LHCN-M2 (cell line): Measurements from ENCODE around the gene SECISBP2L. TPM values are rescaled to one million over a fixed set of nuclear protein-coding genes. Genes with fewer than 3 reads are reported as not detected.

Experiments used
- DNase-seq: peaks from one replicate; pipeline ENCODE4 v3.0.0-alpha.2; 2012; ENCODE audit warnings: low read depth
- total RNA-seq: library from RNA; depleted of rRNA; stranded (reverse); fragments of >200 nt; gene quantifications from 2 replicates; pipeline ENCODE4 v1.2.3, GENCODE V29; 2014

Gene SECISBP2L
- total RNA-seq, 1 experiment from 2014 or later = 30.3 TPM

DNA sequence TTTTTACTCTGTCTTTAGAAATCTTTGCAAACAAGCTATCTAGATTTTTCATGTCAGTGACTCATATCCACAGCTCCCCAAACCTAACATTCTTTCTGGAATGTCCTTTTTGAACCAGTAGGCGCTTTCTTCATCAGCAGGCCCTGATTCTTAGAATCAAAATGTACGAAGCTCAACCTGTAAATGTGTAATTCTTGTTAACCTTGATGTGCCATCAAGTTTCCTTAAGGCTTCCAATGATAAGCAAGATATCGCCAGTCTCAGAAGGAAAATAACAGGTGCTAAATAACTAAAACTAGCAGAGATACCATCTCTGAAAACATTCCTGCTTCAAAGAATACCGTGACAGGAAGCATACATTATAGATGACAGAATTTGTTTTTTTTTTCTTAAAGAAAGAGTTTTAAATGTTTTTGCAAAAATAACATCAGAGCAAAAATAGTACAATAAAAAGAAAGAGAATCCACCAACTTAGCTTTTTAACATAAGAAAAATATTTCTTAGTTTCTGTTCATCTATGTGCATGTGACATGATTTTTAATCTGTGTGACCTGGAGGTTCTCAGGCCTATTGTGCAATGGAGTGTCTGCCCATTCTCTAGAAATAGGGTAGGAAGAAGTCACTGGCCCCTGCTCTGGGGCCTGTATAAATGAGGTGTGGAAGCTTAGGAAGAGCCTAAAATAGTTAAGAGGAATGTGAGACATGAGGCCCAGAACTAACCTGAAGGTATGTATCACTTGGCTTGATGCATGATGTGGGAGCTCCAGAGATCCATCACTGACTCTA, 14.7 kb upstream of the SECISBP2L start:
- peak; percentile 62 for DNase-seq

- DNase-seq = no peak
These were observed 13.2 kb upstream of the SECISBP2L start for GRCh38 chr15:49059491-49059890.

GRCh38 chr15:49058559-49058958, 12.3 kb upstream of the SECISBP2L start:
- no peak for DNase-seq

DNA sequence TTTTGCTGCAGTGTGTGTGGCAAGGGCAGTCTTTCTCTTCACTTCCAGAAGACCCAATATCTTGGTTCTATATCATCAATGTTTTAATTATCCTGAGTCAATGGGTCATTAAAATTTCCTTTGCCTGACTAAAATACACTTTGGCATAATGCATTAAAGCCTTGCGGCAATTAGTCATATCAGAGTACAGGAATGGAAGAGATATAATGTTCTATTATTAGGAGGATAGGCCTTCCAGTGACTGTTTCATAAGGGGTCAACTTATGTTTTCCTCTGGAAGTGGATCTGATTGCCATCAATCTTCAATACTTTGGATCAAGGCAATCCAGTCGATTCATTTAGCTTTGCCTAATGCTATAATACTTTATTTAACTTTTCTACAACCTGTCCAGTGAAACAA, 9.4 kb upstream of the SECISBP2L start:
- no peak for DNase-seq

DNA sequence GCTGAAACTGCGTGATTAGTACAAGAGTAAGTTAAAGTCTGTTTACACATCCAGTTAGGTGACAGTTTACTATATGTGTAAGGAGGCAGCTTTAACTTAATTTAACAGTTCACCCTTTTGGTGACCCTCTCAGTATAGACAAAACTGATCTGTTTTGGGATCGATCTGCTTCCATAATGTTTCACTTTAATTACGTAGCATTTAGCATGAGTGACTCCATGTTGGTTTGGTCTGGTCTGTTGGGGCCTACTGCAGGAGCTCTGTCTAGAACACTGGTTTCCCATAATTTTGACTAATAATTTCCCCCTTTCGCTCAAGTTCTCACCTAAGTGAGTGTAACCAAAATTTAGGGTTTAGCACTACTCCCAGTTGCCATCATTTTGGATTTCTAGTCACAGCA, 6.4 kb upstream of the SECISBP2L start:
- DNase-seq = no peak

DNA sequence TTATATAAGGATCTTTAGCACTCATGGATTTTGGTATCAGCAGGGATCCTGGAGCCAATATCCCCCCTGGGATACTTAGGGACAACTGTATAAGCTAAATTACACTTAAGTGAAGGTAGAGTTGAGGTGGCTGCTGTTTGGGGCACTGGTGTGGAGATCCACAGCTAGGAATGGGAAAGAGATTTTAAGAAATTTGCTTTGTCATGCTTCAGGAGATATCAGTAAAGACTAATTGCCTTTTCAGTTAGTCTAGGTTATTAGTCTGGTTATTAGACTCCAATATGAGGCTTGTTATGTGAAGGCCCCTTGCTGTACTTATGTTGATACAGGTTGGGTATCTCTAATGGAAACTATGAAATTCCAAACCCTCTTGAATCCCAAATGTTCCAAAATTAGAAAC, 1.2 kb upstream of the SECISBP2L start:
- DNase-seq = no peak

DNA sequence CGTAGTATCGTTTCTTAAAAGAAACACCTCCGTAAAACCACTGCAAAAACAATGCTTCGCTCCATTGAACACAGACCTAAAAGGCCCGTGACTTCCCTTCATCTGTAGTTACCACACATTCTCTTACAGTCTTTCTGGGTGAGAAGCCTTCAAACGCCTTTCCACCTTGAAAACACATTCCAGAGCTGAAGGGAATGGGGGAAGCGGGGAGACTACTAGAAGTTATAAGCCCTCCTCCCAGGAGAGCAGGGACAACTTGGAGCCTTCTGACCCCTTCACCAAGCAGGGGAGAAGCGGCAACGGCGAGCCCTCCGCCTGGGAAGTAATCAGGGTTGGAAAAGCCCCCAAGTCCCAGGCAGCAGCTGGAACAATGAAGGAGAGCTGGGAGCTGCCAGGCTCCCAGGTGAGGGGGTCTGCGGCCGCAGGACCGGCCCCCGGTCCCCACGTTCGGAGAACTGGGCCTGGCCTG, 461 bp downstream of the SECISBP2L start:
- peak; percentile 29 for DNase-seq

DNA sequence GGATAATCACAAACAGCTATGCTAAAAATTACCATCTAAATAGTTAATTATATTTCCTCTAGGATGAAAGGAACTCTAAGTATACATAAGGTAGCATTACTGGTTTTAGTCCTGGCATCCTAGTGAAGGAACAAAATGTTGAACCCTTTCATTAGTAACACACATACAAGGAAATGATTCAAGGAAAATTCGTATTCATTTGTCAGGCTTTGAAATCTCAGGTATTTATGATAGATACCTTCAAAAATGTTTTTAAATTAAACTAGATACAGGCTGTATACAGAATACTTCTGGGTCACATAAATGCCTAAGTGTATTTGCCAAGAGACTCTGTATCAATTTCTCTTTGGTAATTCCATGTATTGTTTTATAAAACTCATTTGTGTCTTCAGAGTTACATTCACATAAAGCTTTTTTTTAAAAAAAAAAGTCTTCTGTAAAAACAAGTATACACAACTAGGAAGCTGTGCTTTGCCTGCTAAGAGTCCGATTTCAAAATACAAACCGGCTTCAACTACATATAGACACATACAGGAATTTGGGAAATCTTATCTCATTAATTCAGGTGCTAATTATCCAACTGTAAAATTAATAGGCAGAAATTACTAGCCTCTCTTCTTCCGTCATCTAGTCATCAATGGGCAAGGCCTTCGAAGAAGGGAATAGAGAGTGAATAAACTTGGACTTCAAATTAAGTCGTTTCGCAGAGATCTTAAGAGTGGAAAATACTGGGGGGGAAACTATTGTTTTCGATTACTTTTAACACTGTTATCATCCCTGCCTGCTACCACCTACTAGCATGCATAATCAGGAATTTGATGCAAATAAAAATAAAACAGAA, 1.3 kb downstream of the SECISBP2L start:
- DNase-seq = no peak

GRCh38 chr15:49044002-49044401, 2.2 kb downstream of the SECISBP2L start:
- DNase-seq = no peak

- no peak for DNase-seq
These were observed 4.1 kb downstream of the SECISBP2L start for GRCh38 chr15:49042165-49042564.

GRCh38 chr15:49041426-49041825, 4.8 kb downstream of the SECISBP2L start:
- no peak for DNase-seq

- peak; percentile 71 for DNase-seq
These were observed 6.1 kb downstream of the SECISBP2L start for GRCh38 chr15:49040151-49040550.

- DNase-seq = no peak
These were observed 7.9 kb downstream of the SECISBP2L start for GRCh38 chr15:49038382-49038781.

DNA sequence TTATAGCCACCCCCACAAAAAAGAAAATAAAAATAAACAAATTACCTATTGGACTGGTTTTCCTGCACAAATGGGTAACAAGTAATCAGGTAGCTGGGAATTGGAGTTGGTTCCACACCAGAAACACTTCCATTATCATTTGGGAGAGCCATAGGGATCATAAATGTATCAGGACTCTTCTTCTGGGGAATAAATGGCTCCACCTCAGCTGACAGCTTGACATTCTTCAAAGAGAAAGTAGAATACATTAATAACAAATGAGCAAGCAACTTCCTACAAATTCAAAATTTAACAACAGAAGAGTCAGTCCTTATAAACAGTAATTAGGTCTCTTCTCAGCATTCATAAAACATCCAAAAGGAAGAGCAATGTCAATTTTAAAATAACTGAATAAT, 8.7 kb downstream of the SECISBP2L start:
- DNase-seq = no peak

DNA sequence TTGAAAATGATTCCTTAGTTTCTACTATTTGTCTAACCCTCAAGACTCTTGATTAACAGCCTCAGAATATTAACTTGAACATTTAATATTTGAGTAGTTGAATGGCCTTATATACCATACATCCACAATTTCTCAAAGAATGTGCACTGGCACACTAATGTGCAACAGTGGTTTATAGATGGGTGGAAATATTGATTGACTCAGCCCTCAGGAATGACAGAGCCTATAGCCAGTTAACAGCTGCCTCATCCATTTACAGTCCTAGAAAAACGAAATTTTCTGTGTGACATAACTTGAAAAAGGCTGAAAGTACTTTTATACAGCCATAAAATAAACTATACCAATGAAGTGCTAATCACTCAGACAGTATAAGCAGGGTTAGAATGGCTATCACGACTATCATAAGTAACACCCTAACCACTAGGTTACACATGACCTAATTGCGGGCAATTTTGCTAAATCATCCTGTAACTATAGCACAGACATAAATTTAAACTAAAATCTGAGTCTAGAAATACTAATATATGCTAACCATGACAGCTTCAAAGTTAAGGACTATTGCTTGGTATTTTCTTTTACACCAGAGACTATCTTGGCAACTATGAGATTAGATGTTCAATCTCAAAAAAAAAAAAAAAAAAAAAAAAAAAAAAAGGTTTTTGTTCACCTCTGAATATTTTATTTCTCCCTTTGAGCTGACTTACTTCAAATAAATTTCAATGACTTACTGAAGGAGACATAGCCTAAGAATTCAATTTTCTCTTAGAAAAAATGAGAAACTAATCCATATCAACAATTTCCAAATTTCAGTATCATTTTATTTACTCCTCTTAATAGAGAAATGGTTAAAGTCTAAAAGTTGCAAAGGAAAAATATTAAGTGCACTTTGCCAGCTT, 9.3 kb downstream of the SECISBP2L start:
- DNase-seq = peak; percentile 73

GRCh38 chr15:49035825-49036224, 10.4 kb downstream of the SECISBP2L start:
- DNase-seq = no peak

GRCh38 chr15:49032601-49033145, 13.6 kb downstream of the SECISBP2L start:
- DNase-seq = no peak

GRCh38 chr15:49031804-49032203, 14.4 kb downstream of the SECISBP2L start:
- no peak for DNase-seq

DNA sequence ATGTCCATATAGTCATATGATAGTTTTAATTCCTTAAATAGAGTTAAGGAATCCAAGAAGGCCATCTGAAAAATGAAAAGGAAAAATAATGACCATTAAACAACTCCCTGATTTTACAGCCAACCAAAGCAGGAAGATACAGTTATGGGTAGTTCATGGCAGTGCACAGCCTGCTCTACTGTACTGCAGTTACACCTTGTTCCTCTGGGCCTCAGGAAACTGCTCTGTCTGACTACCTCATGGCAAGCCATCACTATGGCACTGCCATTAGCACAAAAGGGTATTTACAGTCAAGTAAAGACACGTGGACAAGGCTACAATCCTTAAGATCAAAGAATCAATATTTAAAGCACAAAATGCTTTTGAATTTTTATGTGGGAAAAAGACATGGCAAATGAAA, 19.5 kb downstream of the SECISBP2L start:
- DNase-seq = no peak

DNA sequence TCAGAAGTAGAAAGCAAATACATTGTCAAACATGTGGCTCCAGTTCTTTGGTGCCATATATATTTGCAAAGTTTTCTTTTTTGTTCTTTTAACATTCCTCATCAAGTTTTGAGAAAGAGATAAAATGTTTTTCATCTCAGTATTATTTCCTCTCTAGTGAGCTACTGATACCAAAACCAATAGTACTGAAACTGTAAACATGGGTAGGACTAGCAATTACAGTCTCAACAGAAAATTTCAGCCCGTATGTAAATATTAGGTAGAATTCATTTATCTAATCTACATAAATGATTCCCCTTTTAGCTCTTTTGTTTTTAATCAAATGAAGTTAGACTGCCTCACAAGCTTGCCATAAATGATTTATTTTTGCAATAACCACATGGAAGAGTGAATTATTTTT, 21.4 kb downstream of the SECISBP2L start:
- DNase-seq = no peak

DNA sequence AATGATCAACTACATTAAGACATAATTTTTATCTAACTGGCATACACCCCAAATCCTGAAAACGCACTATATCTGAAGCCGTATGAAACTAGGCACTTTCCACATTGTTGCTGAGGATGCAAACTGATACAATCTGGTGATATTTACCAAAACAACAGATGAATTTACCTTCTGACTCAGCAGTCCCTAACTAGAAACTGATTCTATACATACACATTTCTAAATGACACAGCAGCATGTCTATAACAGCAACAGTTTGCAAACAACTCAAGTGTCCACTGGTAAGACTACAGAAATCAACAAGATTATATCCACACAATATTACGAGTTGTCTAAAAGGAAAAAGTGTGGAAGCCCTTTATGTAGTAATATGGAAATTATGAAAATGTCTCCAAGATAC, 22.9 kb downstream of the SECISBP2L start:
- DNase-seq = no peak
